Right atrium auricular region (tissue), 2 donors: ENCODE data around the gene PRR27. TPM values are rescaled to one million over a fixed set of nuclear protein-coding genes. Genes with fewer than 3 reads are reported as not detected.

ENCODE experiments used
- DNase-seq: peaks from one replicate; pipeline ENCODE4 v3.0.0-alpha.2; 2019; ENCODE audit warnings: low spot score
- H3K27ac ChIP-seq, 2 donors: fragments of 200-600 bp; sonication (generic); 1 replicate in 1 of 2; 2 replicates in 1 of 2; pipeline ENCODE4 v1.5.1; 2016 to 2019
- H3K27me3 ChIP-seq, 2 donors: fragments of 200-600 bp; sonication (generic); one replicate each; pipeline versions ENCODE4 v1.5.1 to v1.6.0; 2017 to 2019
- H3K36me3 ChIP-seq: fragments of 200-600 bp; sonication (generic); one replicate; pipeline ENCODE4 v1.5.1; 2016
- H3K4me1 ChIP-seq, 2 donors: fragments of 200-600 bp; sonication (generic); one replicate each; pipeline versions ENCODE4 v1.5.1 to v1.6.0; 2017 to 2019
- H3K4me3 ChIP-seq, 2 donors: fragments of 200-600 bp; sonication (generic); 1 replicate in 1 of 2; 2 replicates in 1 of 2; pipeline ENCODE4 v1.5.1; 2017 to 2019; ENCODE audit warnings: mild to moderate bottlenecking in 1 of 2, moderate library complexity in 1 of 2
- H3K9me3 ChIP-seq, 2 donors: fragments of 200-600 bp; sonication (generic); one replicate each; pipeline ENCODE4 v1.5.1; 2019
- CTCF ChIP-seq, 2 donors: fragments of 200-600 bp; sonication (generic); IDR thresholded peaks; one replicate each; pipeline ENCODE4 v1.5.1; 2019; ENCODE audit warnings: antibody characterized with exemption in 2 of 2
- total RNA-seq, 2 donors: library from RNA; depleted of rRNA; stranded (reverse); fragments of >200 nt; gene quantifications; one replicate each; pipeline ENCODE4 v1.1.0, GENCODE V29; 2016

The PRR27 gene
- total RNA-seq, 2 donors from 2014 or later: not detected

- Histone ChIP-seq H3K4me3 (no peak overlapping the region), H3K27me3 (no peaks in the 10 kb centered on the region), H3K36me3 (no peaks in the 10 kb centered on the region), H3K4me1 (no peaks in the 10 kb centered on the region), H3K9me3 (no peaks in the 10 kb centered on the region), H3K27ac (no peak overlapping the region)
- TF ChIP-seq CTCF (IDR thresholded peaks at IDR 0.05): no peak
- no peak for DNase-seq
These were observed 25.8 kb downstream of the PRR27 start for GRCh38 chr4:70179811-70180210.

GRCh38 chr4:70181864-70182263 is 27.8 kb downstream of the PRR27 start:
- no peaks in the 10 kb centered on the region for H3K36me3 ChIP-seq
- no peaks in the 10 kb centered on the region for H3K9me3 ChIP-seq
- no peaks in the 10 kb centered on the region for H3K27me3 ChIP-seq
- no peak for TF ChIP-seq CTCF (IDR thresholded peaks at IDR 0.05)
- no peaks in the 10 kb centered on the region for H3K4me1 ChIP-seq
- no peak overlapping the region for H3K27ac ChIP-seq
- DNase-seq: no peak
- no peak overlapping the region for H3K4me3 ChIP-seq

- DNase-seq: no peak
- Histone ChIP-seq H3K4me3 (no peak overlapping the region), H3K9me3 (no peaks in the 10 kb centered on the region), H3K27me3 (no peaks in the 10 kb centered on the region), H3K4me1 (no peaks in the 10 kb centered on the region), H3K36me3 (no peaks in the 10 kb centered on the region), H3K27ac (no peak overlapping the region)
- TF ChIP-seq CTCF (IDR thresholded peaks at IDR 0.05): no peak
These were observed 28.6 kb downstream of the PRR27 start for GRCh38 chr4:70182517-70183167.

GRCh38 chr4:70183168-70183939 is 29.3 kb downstream of the PRR27 start:
- peak in 1 of 2 donors; percentile 48 for TF ChIP-seq CTCF (IDR thresholded peaks at IDR 0.05)
- Histone ChIP-seq H3K36me3 (no peaks in the 10 kb centered on the region), H3K27me3 (no peaks in the 10 kb centered on the region), H3K9me3 (no peaks in the 10 kb centered on the region), H3K4me1 (no peaks in the 10 kb centered on the region), H3K27ac (no peak overlapping the region), H3K4me3 (no peak overlapping the region)
- DNase-seq: no peak

- Histone ChIP-seq H3K36me3 (no peaks in the 10 kb centered on the region), H3K27me3 (no peaks in the 10 kb centered on the region), H3K4me3 (no peak overlapping the region), H3K4me1 (no peaks in the 10 kb centered on the region), H3K9me3 (no peaks in the 10 kb centered on the region), H3K27ac (no peak overlapping the region)
- DNase-seq: no peak
- TF ChIP-seq CTCF (IDR thresholded peaks at IDR 0.05): no peak
These were observed 29.9 kb downstream of the PRR27 start for GRCh38 chr4:70183940-70184246.
